K562 (cell line): ENCODE data around the gene TP53TG5. TPM values are rescaled to one million over a fixed set of nuclear protein-coding genes. Genes with fewer than 3 reads are reported as not detected.
A peak's percentile ranks its signal among the peaks of the same experiment; 100 is the strongest.

Experiments used
- ATAC-seq: fragments of 200-7000 bp; cut with Tn5 transposase; 3 replicates; pipeline ENCODE4 v1.9.1; 2020; ENCODE audit warnings: moderate library complexity
- BruUV-seq: library from RNA; stranded (reverse); fragments of 400-500 nt; replicated peaks from 2 replicates; lab custom pipeline; 2021; lab: Mats Ljungman, UMichigan
- CTCF ChIA-PET: fragments of 300-600 bp; formaldehyde crosslinking; extraction: SDS; loops from one replicate; lab custom pipeline; 2021; ENCODE audit warnings: low intra/inter-chr PET ratio; lab: Yijun Ruan, JAX
- POLR2A ChIA-PET: fragments of 300-600, 350-650 bp; sonication (Branson Sonifier 250); formaldehyde crosslinking; extraction: SDS; loops from one replicate; lab custom pipeline; 2021; ENCODE audit warnings: antibody characterized with exemption, inconsistent platforms; lab: Yijun Ruan, JAX
- DNase-seq, 4 experiments: peaks; one replicate each; pipeline versions ENCODE4 v3.0.0 to v3.0.0-alpha.2; 2011 to 2018; ENCODE audit warnings: low spot score in 3 of 4, mixed read lengths in 3 of 4; ENCODE audit errors: extremely low read depth in 1 of 4
- FAIRE-seq: peaks from 2 replicates; lab custom pipeline; 2011; peaks lifted over from hg19 to GRCh38; lab: Jason Lieb, UNC
- H2AFZ ChIP-seq: 2 replicates; pipeline ENCODE4 v1.6.0; 2011; ENCODE audit warnings: low read depth, low read length, control low read depth, inconsistent platforms
- H3K27ac ChIP-seq: fragments of 200-600 bp; 3 replicates; pipeline ENCODE4 v1.8.0; 2011; ENCODE audit warnings: low read depth, mild to moderate bottlenecking, control low read depth, inconsistent platforms, low read length, moderate library complexity, mixed read lengths; ENCODE audit errors: extremely low read depth
- H3K27me3 ChIP-seq, 2 experiments: fragments of 300-600 bp in 1 of 2; 2 replicates in 1 of 2; 3 replicates in 1 of 2; pipeline versions ENCODE4 v1.6.0 to v1.8.0; 2011; ENCODE audit warnings: inconsistent platforms in 2 of 2, low read length in 2 of 2, mild to moderate bottlenecking in 1 of 2, mixed read lengths in 1 of 2, moderate library complexity in 1 of 2; ENCODE audit not compliant: control insufficient read depth in 2 of 2, insufficient read depth in 2 of 2
- H3K36me3 ChIP-seq: fragments of 300-600 bp; 3 replicates; pipeline ENCODE4 v1.8.0; 2011; ENCODE audit warnings: mild to moderate bottlenecking, low read length, inconsistent platforms; ENCODE audit not compliant: control insufficient read depth, insufficient read depth
- H3K4me1 ChIP-seq, 2 experiments: fragments of 200-600 bp in 1 of 2; replicated peaks in 1 of 2; 2 replicates in 1 of 2; 3 replicates in 1 of 2; pipeline versions ENCODE4 v1.5.1 to v1.8.0; 2011; ENCODE audit warnings: inconsistent platforms in 2 of 2, low read length in 2 of 2, mild to moderate bottlenecking in 1 of 2, mixed read lengths in 1 of 2, moderate library complexity in 1 of 2; ENCODE audit not compliant: control insufficient read depth in 2 of 2, insufficient read depth in 2 of 2
- H3K4me2 ChIP-seq: 2 replicates; pipeline ENCODE4 v1.6.1; 2011; ENCODE audit warnings: low read length, control low read depth, inconsistent platforms, mixed read lengths; ENCODE audit not compliant: insufficient read depth
- H3K4me3 ChIP-seq: fragments of 200-600 bp; sonication (generic), shearing (Covaris generic); 2 replicates; pipeline ENCODE4 v1.5.1; 2016; ENCODE audit warnings: control low read depth, inconsistent platforms
- H3K79me2 ChIP-seq: fragments of 200-600 bp; 3 replicates; pipeline ENCODE4 v1.8.0; 2011; ENCODE audit warnings: low read length, inconsistent platforms; ENCODE audit not compliant: control insufficient read depth, insufficient read depth
- H3K9ac ChIP-seq, 2 experiments: 2 replicates each; pipeline versions ENCODE4 v1.6.0 to v1.6.1; 2011; ENCODE audit warnings: low read depth in 2 of 2, low read length in 2 of 2, control low read depth in 1 of 2, inconsistent platforms in 1 of 2, mild to moderate bottlenecking in 1 of 2, mixed read lengths in 1 of 2; ENCODE audit not compliant: insufficient read depth in 1 of 2
- H3K9me1 ChIP-seq: one replicate; pipeline ENCODE4 v1.6.0; 2011; ENCODE audit warnings: inconsistent platforms, mild to moderate bottlenecking, low read length, moderate library complexity; ENCODE audit not compliant: control insufficient read depth, insufficient read depth
- H3K9me3 ChIP-seq: replicated peaks from 2 replicates; pipeline ENCODE4 v1.5.1; 2011; ENCODE audit warnings: low read depth, low read length, inconsistent platforms; ENCODE audit not compliant: control insufficient read depth, insufficient read depth
- H4K20me1 ChIP-seq: replicated peaks from 2 replicates; pipeline ENCODE4 v1.6.1; 2011; ENCODE audit warnings: low read length, inconsistent platforms, mixed read lengths; ENCODE audit not compliant: control insufficient read depth, insufficient read depth
- DPF2 ChIP-seq: fragments of 450-650 bp; IDR thresholded peaks from 2 replicates; pipeline ENCODE4 v1.6.1; 2016
- HMBOX1 ChIP-seq: sonication (generic); IDR thresholded peaks from 2 replicates; pipeline ENCODE4 v1.6.1; 2016
- HSF4 ChIP-seq: fragments of 250-450 bp; sonication (Bioruptor Pico); IDR thresholded peaks from 2 replicates; pipeline ENCODE4 v2.1.2; 2022; ENCODE audit warnings: mild to moderate bottlenecking, moderate library complexity, borderline replicate concordance
- KDM4B ChIP-seq, 2 experiments: fragments of 450-650 bp in 1 of 2; sonication (generic) in 1 of 2; IDR thresholded peaks; 2 replicates each; pipeline ENCODE4 v1.6.1; 2016 to 2017; ENCODE audit warnings: borderline replicate concordance in 2 of 2, antibody characterized with exemption in 1 of 2, low read depth in 1 of 2, mild to moderate bottlenecking in 1 of 2
- MEIS2 ChIP-seq: fragments of 450-650 bp; IDR thresholded peaks from 2 replicates; pipeline ENCODE4 v1.6.1; 2014; ENCODE audit warnings: mild to moderate bottlenecking; ENCODE audit not compliant: partially characterized antibody
- NONO ChIP-seq, 2 experiments: fragments of 200-400 bp in 1 of 2; fragments of 450-650 bp in 1 of 2; formaldehyde crosslinking in 1 of 2; IDR thresholded peaks; 2 replicates each; pipeline ENCODE4 v1.6.1; 2017; ENCODE audit warnings: low read depth in 2 of 2, mild to moderate bottlenecking in 2 of 2, moderate library complexity in 2 of 2, low read length in 1 of 2
- PBX2 ChIP-seq, 2 experiments: IDR thresholded peaks in 1 of 2; conservative IDR thresholded peaks in 1 of 2; 2 replicates each; pipeline ENCODE4 v1.6.1; 2016; ENCODE audit warnings: low read depth in 2 of 2, mild to moderate bottlenecking in 1 of 2, missing compliant biosample characterization in 1 of 2, missing genetic modification characterization in 1 of 2, moderate library complexity in 1 of 2
- PKNOX1 ChIP-seq: fragments of 450-650 bp; IDR thresholded peaks from 2 replicates; pipeline ENCODE4 v1.6.1; 2016
- PYGO2 ChIP-seq: fragments of 450-650 bp; IDR thresholded peaks from 2 replicates; pipeline ENCODE4 v1.6.1; 2016; ENCODE audit warnings: mild to moderate bottlenecking, missing genetic modification characterization, moderate library complexity, missing compliant biosample characterization
- ZBTB43 ChIP-seq: sonication (generic); formaldehyde crosslinking; IDR thresholded peaks from 2 replicates; pipeline ENCODE4 v1.8.0; 2023; ENCODE audit warnings: mild to moderate bottlenecking, missing genetic modification reagents
- ZBTB49 ChIP-seq: sonication (generic); formaldehyde crosslinking; IDR thresholded peaks from 2 replicates; pipeline ENCODE4 v1.8.0; 2022; ENCODE audit warnings: missing genetic modification reagents, mild to moderate bottlenecking, borderline replicate concordance
- ZNF57 ChIP-seq: fragments of 450-650 bp; formaldehyde crosslinking; IDR thresholded peaks from 2 replicates; pipeline ENCODE4 v1.4.0; 2020; ENCODE audit warnings: mild to moderate bottlenecking, moderate library complexity
- ZNF584 ChIP-seq: fragments of 200-800 bp; sonication (Bioruptor generic); IDR thresholded peaks from 2 replicates; pipeline ENCODE4 v1.6.1; 2016; ENCODE audit warnings: low read depth, mild to moderate bottlenecking, missing genetic modification characterization, missing compliant biosample characterization
- WGBS: fragments of 100-300 bp; shearing (Covaris generic); methylation state at CpG from one replicate; pipeline ENCODE4 v1.1.6; 2016; ENCODE audit warnings: low coverage, mixed read lengths; ENCODE audit not compliant: insufficient coverage; ENCODE audit errors: missing lambda C conversion rate; 5-methylcytosine and 5-hydroxymethylcytosine counted together
- in situ Hi-C: fragments of 300-500 bp; cut with MboI; formaldehyde crosslinking; loops from 4 replicates; pipeline ENCODE4 v1.15.0; 2018; ENCODE audit warnings: inconsistent platforms, mixed read lengths
- intact Hi-C: fragments of 100-400 bp; cut with micrococcal nuclease; formaldehyde crosslinking; loops from 2 replicates; pipeline ENCODE4 v1.14.2; 2022
- polyA plus RNA-seq, 8 experiments: library from polyadenylated mRNA; depleted of rRNA in 4 of 8; stranded (reverse) in 5 of 8; unstranded in 3 of 8; fragments of >200 nt; fragmentation: Nextera tagmentation in 2 of 8; fragmentation: Illumina TruSeq in 1 of 8; extraction: Ambion mirVana in 2 of 8; extraction: Trizol in 1 of 8; gene quantifications; 2 replicates each; pipeline versions ENCODE4 v1.2.1 to v1.2.3, GENCODE V29; 2011 to 2014; ENCODE audit warnings: inconsistent platforms in 1 of 8, missing spikeins in 1 of 8
- total RNA-seq, 7 experiments: library from RNA; depleted of rRNA in 6 of 7; stranded (reverse); fragments of >200 nt in 6 of 7; fragmentation: Illumina TruSeq in 2 of 7; extraction: Trizol in 2 of 7; gene quantifications; 2 replicates each; pipeline versions ENCODE4 v1.2.1 to v1.2.3, GENCODE V29; 2011 to 2021; ENCODE audit warnings: low replicate concordance in 1 of 7

The TP53TG5 gene
- total and polyA plus RNA-seq, 9 of the 15 experiments (the other 6 are each of a cell fraction or from before 2014, with no cell fraction given), result 0.04 to 0.05 (median 0.04) TPM; not detected in 6

- intact Hi-C loops (no loop called here), in situ Hi-C loops (no loop called here)
- FAIRE-seq (no peak), DNase-seq (no peak), ATAC-seq (no peak)
- H2AFZ ChIP-seq, result no peak overlapping the region
- POLR2A ChIA-PET, result interaction anchor here (1.2 kb wide), 1 partner anchor 37 kb away, joined by 3 read pairs; no protein-coding TSS in a partner anchor
- peaks cover 19% of the 10 kb centered on the region for H3K36me3 ChIP-seq
- peaks cover 17% of the 10 kb centered on the region; the same call in 2 of the 3 replicates for H3K79me2 ChIP-seq
- no peaks in the 10 kb centered on the region for H3K27me3 ChIP-seq
- BruUV-seq, result no TSS peak
- H3K4me1 ChIP-seq, result peaks cover 19 to 21% of the 10 kb centered on the region in 2 experiments; a peak in 4 of 5 replicates
- H3K9me1 ChIP-seq, result no peaks in the 10 kb centered on the region
- H3K9me3 ChIP-seq, result no peaks in the 10 kb centered on the region
- 10% methylated on average over 8 of the region's 8 CpGs for WGBS
- no peak overlapping the region for H3K9ac ChIP-seq
- CTCF ChIA-PET, result no interaction called here
- H4K20me1 ChIP-seq, result no peaks in the 10 kb centered on the region
- peak overlapping the region; percentile 25; the same call in 1 of the 3 replicates for H3K27ac ChIP-seq
- H3K4me2 ChIP-seq, result no peak overlapping the region; the same call in 1 of the 2 replicates
- no peak overlapping the region for H3K4me3 ChIP-seq
- TF ChIP-seq ZNF584 (CRISPR knock-in tag), result no peak
- TF ChIP-seq NONO (IDR thresholded peaks at IDR 0.05; ENCODE audit: low read depth in 2 of 2, low read length in 1 of 2), result no peak
- no peak for TF ChIP-seq ZNF57 (CRISPR knock-in tag)
- TF ChIP-seq KDM4B (IDR thresholded peaks at IDR 0.05; ENCODE audit: borderline replicate concordance in 2 of 2, low read depth in 1 of 2), result no peak
- TF ChIP-seq PBX2 (CRISPR knock-in tag; IDR thresholded peaks at IDR 0.05; ENCODE audit: low read depth), result no peak
- TF ChIP-seq PBX2 (tag; conservative IDR thresholded peaks at IDR 0.05; ENCODE audit: low read depth), result peak; percentile 23
- TF ChIP-seq ZBTB43 (CRISPR knock-in tag), result no peak
- TF ChIP-seq HMBOX1, result peak; percentile 76
- peak; percentile 61 for TF ChIP-seq MEIS2
- no peak for TF ChIP-seq PYGO2 (tag)
- TF ChIP-seq DPF2, result peak; percentile 22; the same call in 1 of the 2 replicates
- TF ChIP-seq HSF4 (CRISPR knock-in tag), result no peak
- TF ChIP-seq ZBTB49, result no peak
- TF ChIP-seq PKNOX1, result peak; percentile 49
Measured at GRCh38 chr20:45410887-45411286, 32.8 kb upstream of the TP53TG5 start.
